Measurements from ENCODE around the gene GALNT10.

The GALNT10 gene

GRCh38 chr5:154203798-154204578 is 13.5 kb downstream of the GALNT10 start:
- DNase-seq = no peak

GRCh38 chr5:154205441-154206117 is 15.0 kb downstream of the GALNT10 start:
- no peak for DNase-seq

- no peak for DNase-seq
These were observed 15.8 kb downstream of the GALNT10 start for GRCh38 chr5:154206311-154206710.

GRCh38 chr5:154207204-154207603 is 16.7 kb downstream of the GALNT10 start:
- no peak for DNase-seq

GRCh38 chr5:154209591-154210081 is 19.1 kb downstream of the GALNT10 start:
- DNase-seq = no peak

GRCh38 chr5:154210163-154210562 is 19.6 kb downstream of the GALNT10 start:
- DNase-seq = no peak

GRCh38 chr5:154211641-154212390 is 21.3 kb downstream of the GALNT10 start:
- no peak for DNase-seq

- DNase-seq = no peak
These were observed 23.1 kb downstream of the GALNT10 start for GRCh38 chr5:154213592-154213991.

- DNase-seq = no peak
These were observed 24.0 kb downstream of the GALNT10 start for GRCh38 chr5:154214371-154215106.

GRCh38 chr5:154215571-154216325 is 25.2 kb downstream of the GALNT10 start:
- DNase-seq = no peak

GRCh38 chr5:154217462-154217861 is 26.9 kb downstream of the GALNT10 start:
- DNase-seq = no peak

- DNase-seq = no peak
These were observed 28.3 kb downstream of the GALNT10 start for GRCh38 chr5:154218786-154219185.

GRCh38 chr5:154220625-154221024 is 30.1 kb downstream of the GALNT10 start:
- no peak for DNase-seq

- DNase-seq = no peak
These were observed 30.9 kb downstream of the GALNT10 start for GRCh38 chr5:154221371-154221896.

GRCh38 chr5:154222414-154222813 is 31.9 kb downstream of the GALNT10 start:
- DNase-seq = no peak

GRCh38 chr5:154223320-154223719 is 32.8 kb downstream of the GALNT10 start:
- no peak for DNase-seq

- no peak for DNase-seq
These were observed 36.6 kb downstream of the GALNT10 start for GRCh38 chr5:154227090-154227489.

- DNase-seq = no peak
These were observed 38.2 kb downstream of the GALNT10 start for GRCh38 chr5:154228696-154229095.

- no peak for DNase-seq
These were observed 40.0 kb downstream of the GALNT10 start for GRCh38 chr5:154230526-154230925.

GRCh38 chr5:154234551-154234950 is 44.0 kb downstream of the GALNT10 start:
- DNase-seq = no peak

GRCh38 chr5:154236011-154236410 is 45.5 kb downstream of the GALNT10 start:
- DNase-seq = no peak
